Measurements from ENCODE around the gene ZNF169.
"Not testable (repeated sequence)": the region's sequence is repeated elsewhere in the genome, so short reads cannot be mapped to it uniquely, and the experiment has no call there.

Gene ZNF169

DNA sequence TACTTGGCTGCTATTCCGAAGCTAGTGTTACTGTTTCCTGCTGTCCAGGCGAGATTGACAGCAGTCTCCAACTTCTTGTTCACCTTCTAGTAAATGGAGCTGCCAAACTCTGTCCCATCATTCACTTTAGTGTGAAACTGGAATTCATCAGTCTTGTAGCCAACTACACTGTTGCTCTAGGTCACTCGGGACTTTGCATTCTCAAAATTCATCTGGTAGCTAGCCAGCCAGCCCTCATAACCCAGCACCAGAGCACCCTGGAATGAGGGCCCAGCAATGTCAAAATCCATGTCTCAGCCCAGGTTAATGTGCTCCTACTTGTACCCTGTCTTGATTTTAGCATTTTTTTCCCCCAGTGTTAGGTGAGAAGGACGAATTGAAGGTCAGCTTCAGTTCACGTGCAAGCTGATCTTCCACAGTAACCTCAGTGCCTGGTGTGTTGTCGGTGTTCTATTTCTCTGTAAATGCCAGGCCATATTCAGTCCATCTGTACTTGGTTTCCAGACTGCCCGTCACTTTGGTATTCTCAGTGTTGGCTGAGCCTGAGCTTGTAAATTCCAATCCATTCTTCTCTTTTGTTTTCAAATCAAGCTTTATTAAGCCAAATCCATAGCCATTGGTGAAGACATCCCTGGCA lies 28.9 kb downstream of the ZNF169 start:
- no peak for DNase-seq

DNA sequence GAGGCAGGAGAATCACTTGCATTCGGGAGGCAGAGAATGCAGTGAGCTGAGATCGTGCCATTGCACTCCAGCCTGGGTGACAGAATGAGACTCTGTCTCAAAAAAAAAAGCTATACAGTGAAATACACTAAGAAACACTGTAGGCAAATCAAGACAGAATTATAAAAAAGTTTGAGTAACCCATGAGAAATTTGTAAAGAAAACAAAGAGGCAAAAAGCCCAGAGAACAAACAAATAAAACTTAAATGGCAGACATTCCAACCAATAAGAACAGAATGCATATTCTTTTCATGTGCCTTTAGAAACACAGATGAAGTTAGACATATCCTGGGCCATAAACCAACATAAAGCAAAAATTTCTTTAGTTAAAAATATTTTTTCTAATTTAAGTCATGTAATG lies 30.6 kb downstream of the ZNF169 start:
- no peak for DNase-seq

DNA sequence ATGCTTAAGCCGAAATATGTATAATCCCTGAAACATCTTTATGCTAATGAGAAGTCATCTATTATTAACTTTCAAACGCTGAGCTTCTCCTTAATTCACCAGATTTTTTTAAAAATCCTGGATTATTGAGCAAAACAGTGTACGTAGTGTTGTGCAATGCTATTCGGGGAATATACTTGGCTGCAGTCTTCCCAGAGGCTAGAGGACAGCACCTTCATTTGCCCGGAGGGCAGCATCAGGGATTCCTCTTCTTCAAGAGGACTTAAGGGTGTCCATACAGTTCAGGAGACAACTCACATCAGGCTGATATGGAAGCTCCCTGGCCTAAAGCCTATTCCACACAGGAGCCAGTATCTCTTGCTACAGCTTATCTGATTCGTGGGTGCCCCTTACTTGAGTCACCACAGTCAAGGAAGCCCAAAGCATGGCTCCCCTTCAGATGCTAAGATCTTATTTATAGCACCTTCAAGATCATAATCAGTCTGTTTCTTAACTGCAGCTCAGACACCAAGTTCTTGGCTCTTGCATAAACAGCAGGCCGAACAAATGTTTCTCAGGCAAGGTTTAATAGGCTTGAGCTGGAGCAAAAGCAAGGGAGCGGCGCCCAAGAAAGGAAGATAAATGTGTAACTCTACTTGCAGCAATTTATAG lies 40.0 kb downstream of the ZNF169 start:
- DNase-seq, result no peak

DNA sequence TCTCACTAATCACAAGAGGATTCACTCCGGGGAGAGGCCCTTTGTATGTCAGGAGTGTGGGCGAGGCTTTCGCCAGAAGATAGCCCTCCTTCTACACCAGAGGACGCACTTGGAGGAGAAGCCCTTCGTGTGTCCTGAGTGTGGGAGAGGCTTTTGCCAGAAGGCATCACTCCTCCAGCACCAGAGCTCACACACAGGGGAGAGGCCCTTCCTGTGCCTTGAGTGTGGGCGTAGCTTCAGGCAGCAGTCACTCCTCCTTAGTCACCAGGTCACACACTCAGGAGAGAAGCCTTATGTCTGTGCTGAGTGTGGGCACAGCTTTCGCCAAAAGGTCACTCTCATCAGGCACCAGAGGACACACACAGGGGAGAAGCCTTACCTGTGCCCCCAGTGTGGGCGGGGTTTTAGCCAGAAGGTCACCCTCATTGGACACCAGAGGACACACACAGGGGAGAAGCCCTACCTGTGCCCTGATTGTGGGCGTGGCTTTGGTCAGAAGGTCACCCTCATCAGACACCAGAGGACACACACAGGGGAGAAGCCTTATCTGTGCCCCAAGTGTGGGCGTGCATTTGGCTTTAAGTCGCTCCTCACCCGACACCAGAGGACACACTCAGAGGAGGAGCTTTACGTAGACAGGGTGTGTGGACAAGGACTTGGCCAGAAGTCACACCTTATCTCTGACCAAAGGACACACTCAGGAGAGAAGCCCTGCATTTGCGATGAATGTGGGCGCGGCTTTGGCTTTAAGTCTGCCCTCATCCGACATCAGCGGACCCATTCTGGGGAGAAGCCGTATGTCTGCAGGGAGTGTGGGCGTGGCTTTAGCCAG lies 41.6 kb downstream of the ZNF169 start:
- DNase-seq, result no peak

DNA sequence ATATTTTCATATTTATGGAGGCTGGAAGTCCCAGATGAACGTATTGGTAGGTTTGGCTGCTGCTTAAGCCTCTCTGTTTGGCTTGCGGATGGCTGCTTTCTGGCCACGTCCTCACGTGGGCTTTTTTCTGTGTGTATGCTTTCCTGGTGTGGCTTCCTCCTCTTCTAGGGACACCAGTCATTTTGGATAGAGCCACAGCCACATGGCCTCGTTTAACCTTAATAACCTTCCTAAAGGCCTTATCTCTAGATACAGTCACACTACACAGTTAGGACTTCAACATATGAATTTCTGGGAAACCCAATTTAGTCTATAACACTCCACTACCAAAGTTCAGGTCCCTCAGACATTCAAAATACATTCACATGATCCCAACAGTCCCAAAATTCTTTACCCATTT lies 42.5 kb downstream of the ZNF169 start:
- DNase-seq, result no peak

DNA sequence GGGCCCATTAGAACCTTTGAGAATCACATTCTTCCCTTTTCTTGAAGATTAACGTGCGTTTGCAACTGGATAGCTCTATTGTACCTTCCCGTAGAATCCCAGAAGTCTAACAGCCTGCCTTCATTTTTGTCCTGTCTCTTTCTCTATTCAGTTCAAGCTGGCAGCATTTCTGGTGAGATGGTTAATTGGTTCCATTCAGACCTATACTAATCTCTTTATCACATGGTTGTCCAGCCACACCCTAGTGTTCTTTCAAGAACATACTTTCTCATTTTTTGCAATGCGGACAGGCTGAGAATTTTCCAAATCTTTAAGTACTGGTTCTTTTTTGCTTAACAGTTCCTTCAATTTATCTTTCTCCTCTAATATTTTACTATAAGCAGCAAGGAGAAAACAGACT lies 43.3 kb downstream of the ZNF169 start:
- no peak for DNase-seq

DNA sequence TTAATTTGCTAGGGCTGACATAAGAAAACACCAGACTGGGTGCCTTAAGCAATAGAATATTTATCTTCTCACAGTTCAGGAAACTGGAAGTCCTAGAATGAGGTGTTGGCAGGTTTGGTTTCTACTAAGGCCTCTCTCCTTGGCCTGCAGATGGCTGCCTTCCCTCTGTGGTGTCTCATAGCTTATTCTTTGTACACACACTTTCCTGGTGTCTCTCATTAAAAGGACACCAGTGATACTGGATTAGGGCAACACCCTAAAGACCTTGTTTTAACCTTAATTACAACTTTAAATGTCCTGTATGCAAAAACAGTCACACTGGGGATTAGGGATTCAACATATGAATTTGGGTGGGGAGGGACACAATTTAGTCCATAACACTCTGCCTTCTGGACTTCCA lies 44.2 kb downstream of the ZNF169 start:
- no peak for DNase-seq

DNA sequence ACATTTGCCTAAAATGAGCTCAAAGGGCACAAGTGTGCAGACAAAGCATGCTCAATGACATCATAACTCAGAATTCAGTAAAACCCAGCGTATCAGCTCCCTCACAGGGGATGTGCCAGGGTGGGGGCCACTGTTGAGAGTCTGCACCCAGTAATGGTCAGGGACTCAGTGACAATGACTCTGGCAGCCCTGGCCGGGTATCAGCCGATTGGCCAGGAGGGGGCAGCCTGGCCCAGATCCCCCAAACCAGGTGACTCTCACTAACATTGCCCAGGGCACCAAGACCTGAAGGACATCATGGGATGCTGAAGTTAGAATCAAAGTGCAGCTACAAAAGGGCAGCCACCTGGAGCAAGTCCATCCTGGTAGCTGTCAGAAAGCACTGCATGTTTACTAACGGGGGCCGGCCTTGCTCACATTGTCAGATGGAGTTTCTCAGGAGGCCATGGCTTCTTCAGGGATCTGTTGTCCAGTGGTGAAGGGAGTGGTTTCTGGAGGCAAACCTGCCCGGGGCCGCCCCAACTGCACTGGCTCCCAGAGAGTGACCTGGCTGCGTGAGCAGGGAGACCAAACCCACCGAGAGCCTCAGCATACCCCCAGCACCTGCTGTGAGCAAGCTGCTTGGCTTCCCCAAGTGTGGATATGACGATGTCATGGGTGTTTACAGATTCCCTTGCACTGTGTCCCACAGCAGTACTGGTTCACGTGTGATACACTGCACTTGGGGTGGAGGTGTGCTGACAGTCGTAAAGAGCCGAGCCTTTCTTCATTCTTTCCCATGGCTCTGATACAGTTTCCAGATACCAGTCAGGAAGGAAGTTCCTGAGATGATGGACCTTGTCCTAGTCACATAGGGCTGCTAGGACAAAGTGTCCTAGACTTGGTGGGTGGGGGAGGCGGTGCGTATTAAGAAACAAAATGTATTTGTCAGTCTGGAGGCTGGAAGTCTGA lies 56.2 kb downstream of the ZNF169 start:
- DNase-seq, result not testable (repeated sequence)

DNA sequence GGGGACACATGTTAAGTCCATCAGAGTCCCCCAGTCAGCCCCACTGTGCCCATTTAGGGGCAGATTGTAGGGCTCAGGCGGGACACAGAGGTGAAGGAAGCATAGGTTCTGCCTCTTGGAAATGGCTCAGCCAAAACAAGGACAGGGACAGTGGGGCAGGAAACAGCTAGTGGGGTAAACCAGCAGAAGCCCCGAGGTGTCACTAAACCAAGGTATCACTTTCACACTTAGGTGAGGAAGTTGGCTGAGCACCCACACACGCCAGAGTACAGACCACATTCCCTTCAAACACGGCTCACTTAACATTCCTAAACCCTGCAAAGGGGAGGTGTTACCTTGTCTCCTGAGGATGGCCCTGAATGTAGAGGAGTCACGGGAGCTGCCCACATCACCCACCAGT lies 57.1 kb downstream of the ZNF169 start:
- DNase-seq, result not testable (repeated sequence)

DNA sequence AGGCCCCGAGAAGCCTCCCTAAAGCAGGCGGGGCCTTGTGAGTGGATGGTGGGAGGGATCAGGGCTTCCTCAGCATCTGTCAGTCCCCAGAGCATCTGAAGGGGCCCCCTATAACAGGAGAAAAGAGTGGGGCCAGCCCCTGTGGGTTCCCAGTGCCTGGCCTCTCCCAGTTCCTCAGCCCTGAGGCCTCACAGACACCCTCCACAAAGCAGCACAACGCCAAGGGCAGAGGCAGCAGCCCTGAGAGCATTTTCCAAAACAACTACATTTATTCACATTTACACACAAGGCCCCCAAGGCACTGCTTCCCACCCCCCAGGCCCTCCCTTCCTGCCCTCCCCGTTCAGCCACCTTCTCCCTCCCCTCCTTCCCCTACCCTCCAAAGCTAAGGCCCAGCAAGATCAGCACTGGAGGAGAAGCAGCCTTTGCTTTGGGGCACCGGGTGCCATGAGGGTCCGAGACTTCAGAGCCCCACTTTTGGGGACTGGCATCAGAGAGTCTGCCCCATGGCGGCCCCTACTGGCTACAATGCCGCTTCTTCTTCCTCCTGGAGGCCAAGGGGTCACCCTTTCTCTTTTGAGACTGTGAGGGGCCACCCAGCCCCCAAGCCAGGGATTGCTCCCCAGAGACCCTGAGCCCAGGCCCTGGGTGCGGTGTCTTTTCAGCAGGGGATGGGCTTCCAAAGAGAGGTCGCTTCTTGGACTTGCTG lies 59.0 kb downstream of the ZNF169 start:
- DNase-seq, result not testable (repeated sequence)

DNA sequence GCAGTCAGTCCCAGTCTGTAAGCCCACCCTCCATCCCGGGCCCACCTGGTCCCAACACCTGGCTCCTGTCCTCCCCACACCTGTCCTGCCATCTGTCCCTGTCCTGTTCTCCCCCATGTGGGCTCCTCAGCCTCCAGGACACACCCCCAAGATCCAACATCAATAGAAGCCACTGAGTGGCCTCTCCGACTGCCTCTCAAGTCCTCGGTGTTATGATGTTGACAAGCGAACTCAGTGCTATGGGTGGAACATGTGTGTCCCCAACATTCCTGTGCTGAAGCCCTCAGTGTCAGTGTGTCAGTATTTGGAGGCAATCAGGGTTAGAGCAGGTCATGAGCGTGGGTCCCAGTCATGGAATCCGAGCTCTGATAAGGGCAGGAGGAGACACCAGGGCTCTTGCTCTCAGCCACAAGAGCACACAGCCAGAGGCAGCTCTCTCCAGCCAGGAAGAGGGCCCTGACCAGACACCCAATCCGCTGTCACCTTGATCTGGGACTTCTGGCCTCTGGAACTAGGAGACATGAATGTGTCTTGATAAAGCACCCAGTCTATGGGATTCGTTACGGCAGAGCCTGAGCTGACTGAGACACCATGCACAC lies 63.3 kb downstream of the ZNF169 start:
- not testable (repeated sequence) for DNase-seq

DNA sequence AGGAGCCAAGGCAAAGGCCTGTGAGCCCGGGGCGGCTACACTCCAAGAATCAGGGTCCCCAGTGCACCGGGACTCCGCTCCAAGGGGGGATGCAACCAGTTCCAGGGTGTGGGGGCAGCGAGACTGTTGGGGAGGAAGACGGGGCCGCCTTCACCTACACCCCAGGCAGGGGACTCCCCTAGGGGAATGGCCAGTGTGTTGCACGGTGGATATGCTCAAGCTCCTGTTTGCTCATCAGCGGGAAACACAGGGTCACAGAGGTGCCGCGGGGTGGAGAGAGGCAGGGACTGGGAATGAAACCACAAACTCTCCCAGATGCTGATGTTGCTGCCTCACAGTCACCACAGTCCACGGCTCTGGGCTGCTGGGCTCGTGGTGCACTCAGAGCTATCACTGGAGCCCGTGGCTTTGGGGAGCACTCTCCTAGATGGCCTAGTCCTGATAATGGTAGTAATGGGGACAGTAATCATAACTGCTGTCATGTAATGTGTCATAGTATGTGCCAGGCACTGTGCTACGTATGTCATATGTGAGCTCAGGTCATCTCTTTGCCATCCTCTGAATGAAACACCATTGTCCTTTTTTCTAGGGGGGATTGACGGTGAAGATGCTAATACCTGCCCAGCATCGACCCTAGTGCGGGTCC lies 64.2 kb downstream of the ZNF169 start:
- not testable (repeated sequence) for DNase-seq

DNA sequence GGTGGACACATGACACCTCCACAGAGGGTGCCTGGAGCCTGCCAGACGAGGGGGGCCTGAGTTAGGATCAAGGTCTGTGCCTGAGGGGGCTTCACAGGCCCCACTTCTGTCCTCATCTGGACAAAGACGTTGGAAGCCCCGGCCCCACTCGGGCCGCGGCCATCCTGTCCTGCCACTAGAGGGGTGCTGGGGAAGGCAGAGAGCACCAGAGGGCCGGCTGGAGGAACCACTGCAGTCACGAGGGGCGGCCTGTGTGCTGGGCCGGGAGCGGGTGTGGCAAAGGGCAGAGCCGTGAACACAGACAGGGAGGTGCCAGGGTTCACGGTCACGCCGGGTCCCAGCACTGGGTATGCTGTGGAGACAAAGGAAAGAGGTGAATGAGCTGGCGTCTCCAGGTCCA lies 66.5 kb downstream of the ZNF169 start:
- DNase-seq, result not testable (repeated sequence)

DNA sequence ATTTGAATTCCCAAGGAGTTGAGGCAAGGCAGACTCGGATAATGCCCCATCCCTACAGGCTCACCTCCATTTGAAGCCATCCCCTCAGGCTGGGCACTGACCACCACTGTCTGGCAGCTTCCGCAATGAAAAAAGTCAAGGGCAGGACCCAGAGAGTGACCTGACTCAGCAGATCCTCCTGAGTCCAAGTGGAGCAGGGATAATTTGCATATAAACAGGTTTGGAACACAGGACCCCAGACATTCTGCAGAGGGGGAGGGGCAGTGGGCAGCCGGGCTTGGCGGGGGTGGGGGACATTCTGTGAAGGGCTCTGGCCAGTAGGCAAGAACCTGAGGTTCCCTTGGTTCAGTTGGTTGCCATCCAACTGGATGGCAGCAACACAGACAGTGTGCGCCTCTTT lies 69.4 kb downstream of the ZNF169 start, which contains the start of gene NUTM2F:
TSS of gene NUTM2F (minus strand) at position 101 of the 400 bp plus-strand sequence. CDS start at position 80, 21 bp downstream.
- DNase-seq, result not testable (repeated sequence)

DNA sequence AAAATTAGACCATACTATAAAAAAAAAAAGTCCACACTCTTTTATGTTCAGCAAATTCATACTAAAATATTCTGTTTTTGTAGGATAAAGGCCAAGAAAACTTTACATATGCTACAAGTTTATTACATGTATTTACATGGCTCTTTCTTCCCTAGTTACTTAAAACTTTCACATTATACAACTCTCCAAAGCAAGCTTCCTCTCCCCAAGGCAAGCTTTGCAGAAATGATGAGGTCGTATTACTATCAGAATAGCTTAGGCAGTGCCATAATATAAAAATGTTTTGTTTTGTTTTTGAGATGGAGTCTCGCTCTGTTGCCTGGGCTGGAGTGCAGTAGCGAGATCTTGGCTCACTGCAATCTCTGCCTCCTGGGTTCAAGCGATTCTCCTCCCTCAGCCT lies 77.3 kb downstream of the ZNF169 start:
- DNase-seq, result not testable (repeated sequence)

DNA sequence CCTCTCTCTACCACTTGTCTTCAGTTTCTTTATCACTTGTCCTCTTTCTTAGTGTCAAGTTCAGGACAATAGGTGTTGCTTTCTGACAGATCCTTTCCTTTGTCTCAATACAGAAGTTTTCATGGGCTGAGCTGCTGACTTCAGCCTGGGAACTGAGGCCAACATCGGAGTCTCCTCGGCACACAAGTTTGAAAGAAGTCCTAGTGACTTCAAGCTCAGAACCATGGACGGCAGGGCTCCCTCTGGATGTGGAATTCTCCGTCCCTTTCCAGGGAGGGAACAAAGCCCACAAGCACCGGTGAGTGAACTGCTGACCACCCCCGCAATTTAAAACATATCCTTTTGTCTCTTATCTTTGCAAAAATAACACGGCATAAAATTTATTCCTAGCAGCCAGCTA lies 79.6 kb downstream of the ZNF169 start:
- DNase-seq, result not testable (repeated sequence)

DNA sequence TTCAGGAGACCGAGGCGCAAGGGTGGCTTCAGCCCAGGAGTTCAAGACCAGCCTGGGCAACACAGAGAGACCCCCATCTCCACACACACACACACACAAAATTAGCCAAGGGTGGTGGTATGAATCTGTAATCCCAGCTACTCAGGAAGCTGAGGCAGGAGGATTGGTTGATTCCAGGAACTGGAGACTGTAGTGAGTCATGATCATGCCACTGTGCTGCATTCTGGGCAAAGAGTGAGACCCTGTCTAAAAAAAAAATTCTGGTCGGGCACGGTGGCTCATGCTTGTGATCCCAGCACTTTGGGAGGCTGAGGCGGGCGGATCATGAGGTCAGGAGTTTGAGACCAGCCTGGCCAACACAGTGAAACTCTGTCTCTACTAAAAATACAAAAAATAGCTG lies 80.6 kb downstream of the ZNF169 start:
- DNase-seq, result not testable (repeated sequence)

DNA sequence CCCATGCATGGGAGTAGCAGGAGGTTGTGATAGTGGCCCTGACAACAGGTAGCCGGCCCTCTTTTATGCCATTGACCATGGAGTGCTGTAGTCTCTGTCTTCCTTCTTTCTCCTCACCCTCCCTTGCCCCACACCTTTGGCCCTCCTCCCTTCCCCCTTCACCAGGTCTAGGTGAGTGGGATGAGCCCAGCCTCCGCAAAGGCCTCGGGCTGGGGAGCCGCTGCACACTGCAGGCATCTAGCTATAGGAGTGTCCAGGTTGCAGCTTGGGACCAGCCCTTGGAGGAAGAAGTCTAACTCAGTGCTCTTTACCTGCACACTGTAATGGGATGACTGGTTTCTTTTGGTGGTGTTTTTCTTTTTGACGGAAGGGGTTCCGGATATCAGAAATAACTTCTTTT lies 81.7 kb downstream of the ZNF169 start:
- not testable (repeated sequence) for DNase-seq

DNA sequence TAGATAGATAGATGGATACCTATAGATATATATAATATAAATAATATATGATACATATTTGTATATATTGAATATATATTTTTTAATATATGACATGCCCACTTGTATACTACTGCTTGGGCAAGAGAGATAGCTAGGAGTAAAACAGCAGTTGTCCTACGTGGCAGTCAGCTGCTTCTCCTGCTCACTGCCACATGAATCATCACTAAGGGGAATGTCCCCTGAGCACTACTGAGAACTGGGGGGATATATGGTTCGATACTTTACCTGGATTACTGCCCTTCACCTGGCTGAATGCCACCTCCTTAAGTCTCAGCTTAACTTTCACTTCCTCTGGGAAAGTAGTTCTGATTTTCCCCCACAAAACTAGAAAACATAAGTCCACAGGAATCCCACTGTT lies 82.6 kb downstream of the ZNF169 start:
- not testable (repeated sequence) for DNase-seq

DNA sequence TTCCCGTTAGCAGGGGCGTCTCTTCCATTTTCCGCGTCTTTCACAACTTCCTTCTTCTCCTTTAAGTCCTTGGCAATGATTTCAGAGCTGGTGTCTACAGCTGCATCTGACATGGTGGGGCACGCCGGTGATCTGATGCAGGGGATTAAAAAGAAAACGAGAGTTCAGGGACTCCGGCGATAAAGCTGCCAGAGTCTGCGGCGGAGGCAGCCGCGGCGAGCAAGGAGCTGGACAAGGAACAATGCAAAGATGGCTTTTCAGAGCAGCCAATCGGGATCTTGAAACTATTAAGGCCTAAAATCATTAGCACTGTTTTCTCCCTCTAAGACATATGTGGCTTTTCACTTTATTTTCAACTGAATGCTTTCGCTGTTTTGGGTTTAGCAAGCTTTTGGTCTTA lies 88.4 kb downstream of the ZNF169 start:
- not testable (repeated sequence) for DNase-seq

DNA sequence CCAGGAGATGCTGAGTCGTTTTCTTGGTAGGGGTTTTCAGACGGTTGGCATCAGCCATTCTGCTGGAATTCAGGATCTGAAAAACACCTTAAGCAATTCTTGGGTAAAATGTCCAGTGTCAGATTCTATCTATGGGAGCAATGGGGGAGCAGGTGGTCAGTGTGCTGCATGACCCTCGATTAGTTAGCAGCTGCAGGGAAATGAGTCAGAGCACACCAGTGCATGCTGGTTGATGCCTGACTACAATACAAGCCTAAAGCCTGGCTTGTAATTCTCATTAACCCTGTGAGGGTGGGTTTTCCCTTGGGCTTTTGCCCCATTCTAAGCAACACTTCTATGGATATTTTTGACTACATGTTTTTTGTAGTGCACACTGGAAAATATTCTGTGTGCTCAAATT lies 89.7 kb downstream of the ZNF169 start:
- not testable (repeated sequence) for DNase-seq
